Astrocyte (in vitro differentiated cells and primary cell): ENCODE results near the gene CSAD. TPM values are rescaled to one million over a fixed set of nuclear protein-coding genes. Genes with fewer than 3 reads are reported as not detected.

Experiments
- DNase-seq: peaks from one replicate; pipeline ENCODE4 v3.0.0-alpha.2; 2010; ENCODE audit warnings: low read depth
- FAIRE-seq: peaks from 2 replicates; lab custom pipeline; 2011; peaks lifted over from hg19 to GRCh38; lab: Jason Lieb, UNC
- H2AFZ ChIP-seq: 2 replicates; pipeline ENCODE4 v1.6.0; 2012; ENCODE audit warnings: low read depth, low read length, inconsistent platforms
- H3K27ac ChIP-seq: 2 replicates; pipeline ENCODE4 v1.5.1; 2011; ENCODE audit warnings: low read depth, low read length, inconsistent platforms
- H3K27me3 ChIP-seq: 2 replicates; pipeline ENCODE4 v1.6.0; 2011; ENCODE audit warnings: low read length, inconsistent platforms; ENCODE audit not compliant: insufficient read depth
- H3K36me3 ChIP-seq: 2 replicates; pipeline ENCODE4 v1.5.1; 2011; ENCODE audit warnings: low read length, inconsistent platforms; ENCODE audit not compliant: insufficient read depth
- H3K4me1 ChIP-seq: 2 replicates; pipeline ENCODE4 v1.5.1; 2011; ENCODE audit warnings: low read length, inconsistent platforms; ENCODE audit not compliant: insufficient read depth
- H3K4me2 ChIP-seq: 2 replicates; pipeline ENCODE4 v1.6.0; 2012; ENCODE audit warnings: low read length, inconsistent platforms
- H3K4me3 ChIP-seq: 2 replicates; pipeline ENCODE4 v1.5.1; 2011; ENCODE audit warnings: low read depth, mild to moderate bottlenecking, low read length, inconsistent platforms; ENCODE audit not compliant: insufficient read depth
- H3K79me2 ChIP-seq: 2 replicates; pipeline ENCODE4 v1.6.0; 2012; ENCODE audit warnings: mild to moderate bottlenecking, low read length, inconsistent platforms; ENCODE audit not compliant: insufficient read depth
- H3K9ac ChIP-seq: 2 replicates; pipeline ENCODE4 v1.6.0; 2012; ENCODE audit warnings: mild to moderate bottlenecking, low read length, inconsistent platforms
- H3K9me3 ChIP-seq: 2 replicates; pipeline ENCODE4 v1.5.1; 2012; ENCODE audit warnings: low read depth, mild to moderate bottlenecking, low read length, inconsistent platforms; ENCODE audit not compliant: insufficient read depth
- H4K20me1 ChIP-seq: 2 replicates; pipeline ENCODE4 v1.6.0; 2012; ENCODE audit warnings: low read length, inconsistent platforms; ENCODE audit not compliant: insufficient read depth
- H3K27ac Mint-ChIP-seq: one replicate; pipeline ENCODE4 v1.8.0; 2021; ENCODE audit warnings: mild to moderate bottlenecking, mixed read lengths; ENCODE audit not compliant: unreplicated experiment
- H3K27me3 Mint-ChIP-seq: one replicate; pipeline ENCODE4 v1.8.0; 2021; ENCODE audit warnings: low read depth, mixed read lengths; ENCODE audit not compliant: unreplicated experiment
- H3K36me3 Mint-ChIP-seq: one replicate; pipeline ENCODE4 v1.8.0; 2021; ENCODE audit warnings: low read depth, mixed read lengths; ENCODE audit not compliant: unreplicated experiment
- H3K4me1 Mint-ChIP-seq: one replicate; pipeline ENCODE4 v1.8.0; 2021; ENCODE audit warnings: low read depth, mixed read lengths; ENCODE audit not compliant: unreplicated experiment
- H3K4me3 Mint-ChIP-seq: one replicate; pipeline ENCODE4 v1.8.0; 2021; ENCODE audit warnings: mild to moderate bottlenecking, moderate library complexity, mixed read lengths; ENCODE audit not compliant: unreplicated experiment
- H3K9me3 Mint-ChIP-seq: one replicate; pipeline ENCODE4 v1.8.0; 2021; ENCODE audit warnings: mild to moderate bottlenecking, mixed read lengths; ENCODE audit not compliant: unreplicated experiment
- EZH2 ChIP-seq: IDR thresholded peaks from 2 replicates; pipeline ENCODE4 v1.6.1; 2012; ENCODE audit warnings: mild to moderate bottlenecking, low read length, inconsistent platforms; ENCODE audit not compliant: insufficient read depth
- total RNA-seq: library from RNA; stranded (reverse); gene quantifications from 2 replicates; pipeline ENCODE4 v1.2.1, GENCODE V29; 2021
- TF ChIP-seq, protein P1 (sequence below): IDR thresholded peaks from 2 replicates; pipeline ENCODE4 v1.5.1; 2011; ENCODE audit warnings: low read depth, mild to moderate bottlenecking, inconsistent platforms, low read length, moderate library complexity; ENCODE audit not compliant: insufficient read depth

The CSAD gene
- total RNA-seq, 1 donor from 2014 or later = 19.4 TPM

GRCh38 chr12:53152390-53152789, 28.3 kb downstream of the CSAD start:
- TF ChIP-seq, protein P1, sequence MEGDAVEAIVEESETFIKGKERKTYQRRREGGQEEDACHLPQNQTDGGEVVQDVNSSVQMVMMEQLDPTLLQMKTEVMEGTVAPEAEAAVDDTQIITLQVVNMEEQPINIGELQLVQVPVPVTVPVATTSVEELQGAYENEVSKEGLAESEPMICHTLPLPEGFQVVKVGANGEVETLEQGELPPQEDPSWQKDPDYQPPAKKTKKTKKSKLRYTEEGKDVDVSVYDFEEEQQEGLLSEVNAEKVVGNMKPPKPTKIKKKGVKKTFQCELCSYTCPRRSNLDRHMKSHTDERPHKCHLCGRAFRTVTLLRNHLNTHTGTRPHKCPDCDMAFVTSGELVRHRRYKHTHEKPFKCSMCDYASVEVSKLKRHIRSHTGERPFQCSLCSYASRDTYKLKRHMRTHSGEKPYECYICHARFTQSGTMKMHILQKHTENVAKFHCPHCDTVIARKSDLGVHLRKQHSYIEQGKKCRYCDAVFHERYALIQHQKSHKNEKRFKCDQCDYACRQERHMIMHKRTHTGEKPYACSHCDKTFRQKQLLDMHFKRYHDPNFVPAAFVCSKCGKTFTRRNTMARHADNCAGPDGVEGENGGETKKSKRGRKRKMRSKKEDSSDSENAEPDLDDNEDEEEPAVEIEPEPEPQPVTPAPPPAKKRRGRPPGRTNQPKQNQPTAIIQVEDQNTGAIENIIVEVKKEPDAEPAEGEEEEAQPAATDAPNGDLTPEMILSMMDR = no peak
- no peak for TF ChIP-seq EZH2
- no peak overlapping the region for H2AFZ ChIP-seq
- H3K4me1 ChIP-seq = no peaks in the 10 kb centered on the region
- DNase-seq (no peak), FAIRE-seq (no peak)
- Mint-ChIP-seq H3K27me3 (peaks cover 25% of the 10 kb centered on the region), H3K9me3 (peaks cover 2% of the 10 kb centered on the region), H3K4me3 (no peak overlapping the region), H3K27ac (no peak overlapping the region), H3K4me1 (no peaks in the 10 kb centered on the region), H3K36me3 (peaks cover 11% of the 10 kb centered on the region)
- no peaks in the 10 kb centered on the region for H4K20me1 ChIP-seq
- no peaks in the 10 kb centered on the region for H3K79me2 ChIP-seq
- no peak overlapping the region for H3K4me2 ChIP-seq
- H3K27me3 ChIP-seq = no peaks in the 10 kb centered on the region
- no peaks in the 10 kb centered on the region for H3K9me3 ChIP-seq
- no peak overlapping the region for H3K27ac ChIP-seq
- H3K36me3 ChIP-seq = no peaks in the 10 kb centered on the region
- no peak overlapping the region for H3K9ac ChIP-seq
- no peak overlapping the region for H3K4me3 ChIP-seq

DNA sequence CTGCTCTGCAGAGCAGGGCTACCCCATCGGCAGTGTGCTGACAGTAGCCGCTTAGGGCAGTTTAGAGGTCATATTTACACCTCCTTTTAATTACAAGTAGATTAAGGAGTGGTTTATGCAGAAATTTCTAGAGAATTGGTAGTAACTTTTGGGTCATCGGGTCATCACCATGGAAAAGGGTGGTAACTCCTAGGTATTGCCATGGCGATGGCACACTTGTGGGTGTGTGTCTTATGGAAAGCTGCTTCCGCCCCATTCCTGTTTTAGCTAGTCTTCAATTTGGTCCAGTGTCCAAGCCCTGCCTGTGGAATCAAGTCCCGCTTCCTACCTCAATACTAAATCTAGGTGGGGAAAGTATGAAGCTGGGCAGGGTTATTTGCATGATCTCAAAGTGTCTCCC, 29.7 kb downstream of the CSAD start:
- Histone ChIP-seq H3K27me3 (no peaks in the 10 kb centered on the region), H3K4me1 (no peaks in the 10 kb centered on the region), H3K4me3 (no peak overlapping the region), H3K36me3 (no peaks in the 10 kb centered on the region), H3K27ac (no peak overlapping the region), H3K9ac (no peak overlapping the region), H3K79me2 (no peaks in the 10 kb centered on the region), H4K20me1 (no peaks in the 10 kb centered on the region), H3K9me3 (no peaks in the 10 kb centered on the region), H2AFZ (no peak overlapping the region), H3K4me2 (no peak overlapping the region)
- H3K27me3 Mint-ChIP-seq = peaks cover 25% of the 10 kb centered on the region
- no peak for DNase-seq
- H3K9me3 Mint-ChIP-seq = peaks cover 2% of the 10 kb centered on the region
- H3K36me3 Mint-ChIP-seq = peaks cover 11% of the 10 kb centered on the region
- H3K27ac Mint-ChIP-seq = no peak overlapping the region
- TF ChIP-seq EZH2 = no peak
- TF ChIP-seq, protein P1 = no peak
- no peak overlapping the region for H3K4me3 Mint-ChIP-seq
- FAIRE-seq = no peak
- H3K4me1 Mint-ChIP-seq = no peaks in the 10 kb centered on the region

GRCh38 chr12:53147653-53148052, 33.1 kb downstream of the CSAD start:
- TF ChIP-seq EZH2 = no peak
- TF ChIP-seq, protein P1 = no peak
- FAIRE-seq = no peak
- no peak overlapping the region for H2AFZ ChIP-seq

More at GRCh38 chr12:53147653-53148052, 33.1 kb downstream of the CSAD start:
- no peak for DNase-seq
- Histone ChIP-seq H3K9me3 (no peaks in the 10 kb centered on the region), H3K4me3 (no peak overlapping the region), H3K27me3 (peaks cover 4% of the 10 kb centered on the region), H3K27ac (no peak overlapping the region), H3K36me3 (no peaks in the 10 kb centered on the region), H3K4me1 (no peaks in the 10 kb centered on the region), H3K9ac (no peak overlapping the region), H3K4me2 (no peak overlapping the region), H3K79me2 (no peaks in the 10 kb centered on the region), H4K20me1 (no peaks in the 10 kb centered on the region)
- no peak overlapping the region for H3K4me3 Mint-ChIP-seq
- no peaks in the 10 kb centered on the region for H3K36me3 Mint-ChIP-seq
- H3K27ac Mint-ChIP-seq = no peak overlapping the region
- no peaks in the 10 kb centered on the region for H3K9me3 Mint-ChIP-seq
- no peaks in the 10 kb centered on the region for H3K4me1 Mint-ChIP-seq
- peaks cover 12% of the 10 kb centered on the region for H3K27me3 Mint-ChIP-seq
